NCI-H2107 (cell line): Measurements from ENCODE around the gene RO60.

Experiments used
- DNase-seq: peaks from one replicate; lab custom pipeline; 2025; lab: John Stamatoyannopoulos, UW

Gene RO60

GRCh38 chr1:193108471-193108870 lies 49.1 kb downstream of the RO60 start:
- DNase-seq = no peak
